SK-N-SH (cell line): ENCODE measurements around the gene PHACTR4. TPM values are rescaled to one million over a fixed set of nuclear protein-coding genes. Genes with fewer than 3 reads are reported as not detected.
"Not testable (repeated sequence)": the region's sequence is repeated elsewhere in the genome, so short reads cannot be mapped to it uniquely, and the experiment has no call there.

Experiments
- CTCF ChIA-PET: fragments of 300-600, 350-600 bp; formaldehyde crosslinking; extraction: SDS; loops from one replicate; lab custom pipeline; 2021; lab: Yijun Ruan, JAX
- POLR2A ChIA-PET: fragments of 350-600 bp; sonication (Branson Sonifier 250); formaldehyde crosslinking; extraction: SDS; loops from one replicate; lab custom pipeline; 2020; ENCODE audit warnings: antibody characterized with exemption, inconsistent platforms; lab: Yijun Ruan, JAX
- DNase-seq: peaks from one replicate; pipeline ENCODE4 v3.0.0; 2012
- H2AFZ ChIP-seq: fragments of 200-600 bp; sonication (generic); 2 replicates; pipeline ENCODE4 v1.8.1; 2016; ENCODE audit warnings: antibody characterized with exemption, mild to moderate bottlenecking, low read depth
- H3F3A ChIP-seq: fragments of 200-600 bp; sonication (generic); replicated peaks from 2 replicates; pipeline ENCODE3; 2016; ENCODE audit warnings: antibody characterized with exemption, mild to moderate bottlenecking; ENCODE audit not compliant: insufficient read depth
- H3K27ac ChIP-seq, 2 experiments: fragments of 200-500 bp in 1 of 2; fragments of 200-600 bp in 1 of 2; sonication (Bioruptor generic) in 1 of 2; sonication (generic), shearing (Covaris generic) in 1 of 2; 2 replicates each; pipeline versions ENCODE4 v1.5.1 to v1.6.1; 2014 to 2016; ENCODE audit warnings: low read depth in 2 of 2, inconsistent platforms in 1 of 2, low read length in 1 of 2, mild to moderate bottlenecking in 1 of 2, mixed read lengths in 1 of 2
- H3K27me3 ChIP-seq: fragments of 200-600 bp; sonication (generic), shearing (Covaris generic); 2 replicates; pipeline ENCODE4 v1.6.1; 2016; ENCODE audit warnings: mixed run types; ENCODE audit not compliant: insufficient read depth
- H3K36me3 ChIP-seq, 2 experiments: fragments of 200-500 bp in 1 of 2; fragments of 200-600 bp in 1 of 2; sonication (Bioruptor generic) in 1 of 2; sonication (generic) in 1 of 2; replicated peaks in 1 of 2; 2 replicates each; pipeline versions ENCODE3 to v1.5.1; 2014 to 2016; ENCODE audit warnings: low read length in 1 of 2, mild to moderate bottlenecking in 1 of 2; ENCODE audit not compliant: insufficient read depth in 2 of 2, control insufficient read depth in 1 of 2
- H3K4me1 ChIP-seq, 2 experiments: fragments of 200-500 bp in 1 of 2; fragments of 200-600 bp in 1 of 2; sonication (Bioruptor generic) in 1 of 2; sonication (generic), shearing (Covaris generic) in 1 of 2; 2 replicates each; pipeline versions ENCODE4 v1.5.1 to v1.6.1; 2014 to 2016; ENCODE audit warnings: low read depth in 1 of 2, low read length in 1 of 2, mixed run types in 1 of 2; ENCODE audit not compliant: insufficient read depth in 2 of 2, control insufficient read depth in 1 of 2
- H3K4me2 ChIP-seq: fragments of 200-600 bp; sonication (generic), shearing (Covaris generic); 2 replicates; pipeline ENCODE4 v1.6.1; 2017; ENCODE audit warnings: mixed run types
- H3K4me3 ChIP-seq, 2 experiments: fragments of 200-500 bp in 1 of 2; fragments of 200-600 bp in 1 of 2; sonication (Bioruptor generic) in 1 of 2; sonication (generic), shearing (Covaris generic) in 1 of 2; 2 replicates each; pipeline versions ENCODE4 v1.5.1 to v1.8.1; 2014 to 2016; ENCODE audit warnings: low read depth in 2 of 2, inconsistent platforms in 1 of 2, low read length in 1 of 2, mild to moderate bottlenecking in 1 of 2, mixed read lengths in 1 of 2, moderate library complexity in 1 of 2
- H3K79me2 ChIP-seq: fragments of 200-600 bp; sonication (generic); 2 replicates; pipeline ENCODE4 v1.8.1; 2017; ENCODE audit warnings: mild to moderate bottlenecking; ENCODE audit not compliant: insufficient read depth
- H3K9ac ChIP-seq: fragments of 200-600 bp; sonication (generic); 2 replicates; pipeline ENCODE4 v1.6.1; 2017; ENCODE audit warnings: mixed run types
- H3K9me2 ChIP-seq: fragments of 200-600 bp; sonication (generic); 2 replicates; pipeline ENCODE4 v1.6.1; 2017; ENCODE audit warnings: mixed run types
- H3K9me3 ChIP-seq: fragments of 200-600 bp; sonication (generic); 2 replicates; pipeline ENCODE4 v1.6.1; 2017; ENCODE audit warnings: mixed run types, mild to moderate bottlenecking, moderate library complexity
- H4K20me1 ChIP-seq: fragments of 200-600 bp; sonication (generic); 2 replicates; pipeline ENCODE4 v1.6.1; 2017; ENCODE audit warnings: mild to moderate bottlenecking, mixed run types; ENCODE audit not compliant: insufficient read depth
- ELF1 ChIP-seq: IDR thresholded peaks from 2 replicates; pipeline ENCODE4 v1.4.0; 2012
- FOSL2 ChIP-seq: IDR thresholded peaks from 2 replicates; pipeline ENCODE4 v1.4.0; 2012; ENCODE audit warnings: low read depth, mild to moderate bottlenecking, moderate library complexity, borderline replicate concordance
- FOXJ3 ChIP-seq: sonication (generic); formaldehyde crosslinking; IDR thresholded peaks from 2 replicates; pipeline ENCODE4 v1.5.1; 2020; ENCODE audit warnings: mild to moderate bottlenecking, missing genetic modification reagents
- JUND ChIP-seq: IDR thresholded peaks from 2 replicates; pipeline ENCODE4 v1.4.0; 2012
- MEF2A ChIP-seq: IDR thresholded peaks from 2 replicates; pipeline ENCODE4 v1.4.0; 2012; ENCODE audit warnings: low read depth, borderline replicate concordance
- POLR2AphosphoS5 ChIP-seq: IDR thresholded peaks from 2 replicates; pipeline ENCODE4 v1.6.1; 2012; ENCODE audit warnings: low read depth, low read length
- RAD21 ChIP-seq: IDR thresholded peaks from 2 replicates; pipeline ENCODE4 v1.6.1; 2012; ENCODE audit warnings: mild to moderate bottlenecking, low read length
- RCOR1 ChIP-seq: fragments of 150-350 bp; IDR thresholded peaks from 2 replicates; pipeline ENCODE4 v1.6.1; 2017; ENCODE audit warnings: antibody characterized with exemption, low read length
- RXRA ChIP-seq: IDR thresholded peaks from 2 replicates; pipeline ENCODE4 v1.4.0; 2012; ENCODE audit warnings: low read depth, mild to moderate bottlenecking, borderline replicate concordance
- TAF1 ChIP-seq: IDR thresholded peaks from 2 replicates; pipeline ENCODE4 v1.6.1; 2012; ENCODE audit warnings: low read depth, mild to moderate bottlenecking, low read length, moderate library complexity, borderline replicate concordance
- TCF12 ChIP-seq: IDR thresholded peaks from 2 replicates; pipeline ENCODE4 v1.4.0; 2012
- WGBS: methylation state at CpG from one replicate; pipeline ENCODE4 v1.1.6; 2017; ENCODE audit warnings: low lambda C conversion rate; 5-methylcytosine and 5-hydroxymethylcytosine counted together
- polyA plus RNA-seq, 3 experiments: library from polyadenylated mRNA; depleted of rRNA; stranded (reverse); fragments of >200 nt; gene quantifications; 2 replicates each; pipeline ENCODE4 v1.2.3, GENCODE V29; 2012
- TF ChIP-seq, protein P1 (sequence below): IDR thresholded peaks from 2 replicates; pipeline ENCODE4 v1.6.1; 2012; ENCODE audit warnings: mild to moderate bottlenecking, low read depth, low read length, moderate library complexity
- TF ChIP-seq, protein P2 (sequence below): IDR thresholded peaks from 2 replicates; pipeline ENCODE4 v1.4.0; 2012; ENCODE audit warnings: low read depth
- TF ChIP-seq, protein P3 (sequence below): fragments of 150-350 bp; IDR thresholded peaks from 2 replicates; pipeline ENCODE4 v1.6.1; 2016; ENCODE audit warnings: mild to moderate bottlenecking, low read depth, low read length

The PHACTR4 gene
- polyA plus RNA-seq, 1 of the 3 experiments (the other 2 are of a cell fraction), result 9.8 TPM

DNA sequence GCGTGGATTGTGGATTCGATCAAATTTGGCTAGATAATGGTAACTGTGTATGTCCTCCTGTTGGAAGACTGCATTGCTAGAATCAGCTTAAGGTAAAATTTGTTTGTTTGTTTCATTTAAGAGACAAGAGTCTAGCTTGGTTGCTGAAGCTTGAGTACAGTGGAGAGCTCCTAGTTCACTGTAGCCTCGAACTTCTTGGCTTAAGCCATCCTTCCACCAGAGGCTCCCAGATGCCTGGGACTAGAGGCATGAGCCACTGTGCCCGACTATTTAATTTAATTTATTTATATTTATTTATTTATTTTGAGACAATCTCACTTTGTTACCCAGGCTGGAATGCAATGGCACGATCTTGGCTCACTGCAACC is 1.5 kb downstream of the PHACTR4 start:
- Histone ChIP-seq H3F3A (peaks cover 34% of the 10 kb centered on the region), H3K9me2 (no peaks in the 10 kb centered on the region), H3K79me2 (peaks cover 60% of the 10 kb centered on the region), H3K9me3 (no peaks in the 10 kb centered on the region), H3K4me2 (peak overlapping the region; percentile 83), H3K36me3 (no peaks in the 10 kb centered on the region), H3K9ac (peak overlapping the region; percentile 95; the same call in 1 of the 2 replicates), H3K27ac (peak overlapping the region in 1 of 2 experiments; percentile 92; a peak in 2 of 4 replicates), H4K20me1 (no peaks in the 10 kb centered on the region), H3K4me3 (peak overlapping the region; percentile 64 to 86), H2AFZ (no peak overlapping the region), H3K27me3 (no peaks in the 10 kb centered on the region), H3K4me1 (peaks cover 5 to 14% of the 10 kb centered on the region in 2 experiments; a peak in 2 of 4 replicates)
- ChIA-PET POLR2A (interaction anchor here (0.5 kb wide), 1 partner anchor 210 kb away, joined by 3 read pairs; no protein-coding TSS in a partner anchor), CTCF (interaction anchor here (1.1 to 1.4 kb wide), 4 partner anchors 11 to 146 kb away, joined by 3 to 5 read pairs (median 4); no protein-coding TSS in a partner anchor)
- DNase-seq, result no peak
- TF ChIP-seq TAF1, result no peak
- TF ChIP-seq, protein P1, sequence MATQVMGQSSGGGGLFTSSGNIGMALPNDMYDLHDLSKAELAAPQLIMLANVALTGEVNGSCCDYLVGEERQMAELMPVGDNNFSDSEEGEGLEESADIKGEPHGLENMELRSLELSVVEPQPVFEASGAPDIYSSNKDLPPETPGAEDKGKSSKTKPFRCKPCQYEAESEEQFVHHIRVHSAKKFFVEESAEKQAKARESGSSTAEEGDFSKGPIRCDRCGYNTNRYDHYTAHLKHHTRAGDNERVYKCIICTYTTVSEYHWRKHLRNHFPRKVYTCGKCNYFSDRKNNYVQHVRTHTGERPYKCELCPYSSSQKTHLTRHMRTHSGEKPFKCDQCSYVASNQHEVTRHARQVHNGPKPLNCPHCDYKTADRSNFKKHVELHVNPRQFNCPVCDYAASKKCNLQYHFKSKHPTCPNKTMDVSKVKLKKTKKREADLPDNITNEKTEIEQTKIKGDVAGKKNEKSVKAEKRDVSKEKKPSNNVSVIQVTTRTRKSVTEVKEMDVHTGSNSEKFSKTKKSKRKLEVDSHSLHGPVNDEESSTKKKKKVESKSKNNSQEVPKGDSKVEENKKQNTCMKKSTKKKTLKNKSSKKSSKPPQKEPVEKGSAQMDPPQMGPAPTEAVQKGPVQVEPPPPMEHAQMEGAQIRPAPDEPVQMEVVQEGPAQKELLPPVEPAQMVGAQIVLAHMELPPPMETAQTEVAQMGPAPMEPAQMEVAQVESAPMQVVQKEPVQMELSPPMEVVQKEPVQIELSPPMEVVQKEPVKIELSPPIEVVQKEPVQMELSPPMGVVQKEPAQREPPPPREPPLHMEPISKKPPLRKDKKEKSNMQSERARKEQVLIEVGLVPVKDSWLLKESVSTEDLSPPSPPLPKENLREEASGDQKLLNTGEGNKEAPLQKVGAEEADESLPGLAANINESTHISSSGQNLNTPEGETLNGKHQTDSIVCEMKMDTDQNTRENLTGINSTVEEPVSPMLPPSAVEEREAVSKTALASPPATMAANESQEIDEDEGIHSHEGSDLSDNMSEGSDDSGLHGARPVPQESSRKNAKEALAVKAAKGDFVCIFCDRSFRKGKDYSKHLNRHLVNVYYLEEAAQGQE, result peak; percentile 70; the same call in 1 of the 2 replicates
- TF ChIP-seq, protein P2, sequence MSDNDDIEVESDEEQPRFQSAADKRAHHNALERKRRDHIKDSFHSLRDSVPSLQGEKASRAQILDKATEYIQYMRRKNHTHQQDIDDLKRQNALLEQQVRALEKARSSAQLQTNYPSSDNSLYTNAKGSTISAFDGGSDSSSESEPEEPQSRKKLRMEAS, result no peak
- WGBS, result 67% methylated on average over 5 of the region's 5 CpGs

- H3K4me3 ChIP-seq, H4K20me1 ChIP-seq, DNase-seq, H3K9me3 ChIP-seq, H2AFZ ChIP-seq, H3K36me3 ChIP-seq, H3K27me3 ChIP-seq, H3K9me2 ChIP-seq, POLR2A ChIA-PET: not testable (repeated sequence)
- Histone ChIP-seq H3F3A (peaks cover 34% of the 10 kb centered on the region), H3K4me2 (peak overlapping the region; percentile 4), H3K4me1 (peaks cover 5 to 14% of the 10 kb centered on the region in 2 experiments; a peak in 2 of 4 replicates), H3K27ac (peak overlapping the region; percentile 44 to 67; a peak in 3 of 4 replicates), H3K79me2 (peaks cover 84% of the 10 kb centered on the region), H3K9ac (peak overlapping the region; percentile 4; the same call in 1 of the 2 replicates)
- CTCF ChIA-PET, result interaction anchor here (2.6 kb wide), 1 partner anchor 14 kb away, joined by 9 read pairs; no protein-coding TSS in a partner anchor
- TF ChIP-seq FOSL2, result peak; percentile 4; the same call in 1 of the 2 replicates
- 74% methylated on average over 7 of the region's 7 CpGs for WGBS
Observed at GRCh38 chr1:28373450-28373849, 3.9 kb downstream of the PHACTR4 start.

DNA sequence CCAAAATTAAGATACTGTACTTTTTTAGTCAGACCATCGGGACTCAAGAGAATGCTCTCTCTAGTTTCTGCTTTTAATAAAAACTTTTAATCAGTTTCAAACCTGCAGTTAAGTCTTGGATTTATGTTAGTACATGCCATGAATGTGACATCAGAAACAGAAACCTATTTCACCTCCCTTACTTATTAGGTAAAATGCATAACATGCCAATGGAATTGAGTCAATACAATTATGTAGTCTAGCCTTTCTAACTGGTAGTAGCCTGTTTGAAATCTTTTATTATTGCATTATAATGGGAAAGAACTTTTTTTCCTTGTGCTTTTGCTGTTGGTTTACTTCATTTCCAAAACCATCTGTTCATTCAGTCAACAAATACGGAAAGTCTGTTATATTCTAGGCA is 4.8 kb downstream of the PHACTR4 start:
- H4K20me1 ChIP-seq, result no peaks in the 10 kb centered on the region
- CTCF ChIA-PET, result interaction anchor here (1.3 to 2.6 kb wide), 2 partner anchors 15 to 126 kb away, joined by 3 to 9 read pairs; no protein-coding TSS in a partner anchor
- no peak overlapping the region for H3K4me3 ChIP-seq
- H2AFZ ChIP-seq, result no peak overlapping the region
- no peaks in the 10 kb centered on the region for H3K9me3 ChIP-seq
- H3K79me2 ChIP-seq, result peaks cover 93% of the 10 kb centered on the region
- peak; percentile 50 for TF ChIP-seq TCF12
- no peak for TF ChIP-seq RCOR1
- no peak; the same call in 1 of the 2 replicates for TF ChIP-seq FOSL2
- TF ChIP-seq, protein P2, result no peak
- no peak for TF ChIP-seq RXRA
- TF ChIP-seq, protein P3, sequence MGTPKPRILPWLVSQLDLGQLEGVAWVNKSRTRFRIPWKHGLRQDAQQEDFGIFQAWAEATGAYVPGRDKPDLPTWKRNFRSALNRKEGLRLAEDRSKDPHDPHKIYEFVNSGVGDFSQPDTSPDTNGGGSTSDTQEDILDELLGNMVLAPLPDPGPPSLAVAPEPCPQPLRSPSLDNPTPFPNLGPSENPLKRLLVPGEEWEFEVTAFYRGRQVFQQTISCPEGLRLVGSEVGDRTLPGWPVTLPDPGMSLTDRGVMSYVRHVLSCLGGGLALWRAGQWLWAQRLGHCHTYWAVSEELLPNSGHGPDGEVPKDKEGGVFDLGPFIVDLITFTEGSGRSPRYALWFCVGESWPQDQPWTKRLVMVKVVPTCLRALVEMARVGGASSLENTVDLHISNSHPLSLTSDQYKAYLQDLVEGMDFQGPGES, result no peak
- no peak for TF ChIP-seq MEF2A
- TF ChIP-seq RAD21, result no peak
- peak; percentile 46; the same call in 1 of the 2 replicates for TF ChIP-seq POLR2AphosphoS5
- TF ChIP-seq FOXJ3 (CRISPR knock-in tag), result no peak
- 0 out of 2 replicates have a peak, but pooled peaks have one; percentile 26 for TF ChIP-seq JUND
- no peak for TF ChIP-seq ELF1
- no peaks in the 10 kb centered on the region for H3K36me3 ChIP-seq
- WGBS, result 44% methylated on average over 2 of the region's 2 CpGs
- no peaks in the 10 kb centered on the region for H3K9me2 ChIP-seq
- H3K4me1 ChIP-seq, result peaks cover 5 to 14% of the 10 kb centered on the region in 2 experiments; a peak in 2 of 4 replicates
- H3F3A ChIP-seq, result peaks cover 34% of the 10 kb centered on the region
- DNase-seq, result no peak
- POLR2A ChIA-PET, result no interaction called here
- peak overlapping the region; percentile 44 to 67; a peak in 3 of 4 replicates for H3K27ac ChIP-seq
- H3K4me2 ChIP-seq, result peak overlapping the region; percentile 4; the same call in 1 of the 2 replicates
- H3K9ac ChIP-seq, result peak overlapping the region; percentile 15; the same call in 1 of the 2 replicates
- H3K27me3 ChIP-seq, result no peaks in the 10 kb centered on the region
